Mucosa of descending colon (tissue), 3 donors: ENCODE data around the gene FILIP1. TPM values are rescaled to one million over a fixed set of nuclear protein-coding genes. Genes with fewer than 3 reads are reported as not detected.
"Not testable (repeated sequence)": the region's sequence is repeated elsewhere in the genome, so short reads cannot be mapped to it uniquely, and the experiment has no call there.

Source experiments
- ATAC-seq: fragments of 200-7000 bp; cut with Tn5 transposase; one replicate; pipeline ENCODE4 v1.9.1; 2020; ENCODE audit warnings: mild to moderate bottlenecking, moderate library complexity
- DNase-seq, 3 donors: peaks; one replicate each; pipeline ENCODE4 v3.0.0-alpha.2; 2020
- H3K36me3 ChIP-seq: fragments of 200-600 bp; one replicate; pipeline ENCODE4 v1.8.0; 2021; ENCODE audit warnings: low read depth, mild to moderate bottlenecking
- H3K4me1 ChIP-seq: fragments of 200-600 bp; one replicate; pipeline ENCODE4 v1.8.0; 2021; ENCODE audit warnings: low read depth, mild to moderate bottlenecking
- H3K4me3 ChIP-seq: fragments of 200-600 bp; one replicate; pipeline ENCODE4 v1.8.0; 2021; ENCODE audit warnings: mild to moderate bottlenecking
- H3K9me3 ChIP-seq: fragments of 200-600 bp; one replicate; pipeline ENCODE4 v1.8.0; 2021; ENCODE audit warnings: mild to moderate bottlenecking
- intact Hi-C, 2 donors: fragments of 100-400 bp; cut with DNase I in 1 of 2; cut with micrococcal nuclease in 1 of 2; formaldehyde crosslinking; loops; one replicate each; pipeline versions ENCODE4 v1.11.0 to v1.11.1; 2022; cut with DNase I, micrococcal nuclease
- total RNA-seq, 3 donors: library from RNA; stranded (reverse); fragmentation: NEBNext Ultra II Directional in 2 of 3; extraction: Animal tissue kit (Norgen Biotek cat#: 25700) in 2 of 3; gene quantifications; one replicate each; pipeline versions ENCODE4 v1.2.1 to v1.2.4, GENCODE V29; 2021 to 2023
- TF ChIP-seq, protein P1 (sequence below): fragments of 200-600 bp; IDR thresholded peaks from one replicate; pipeline ENCODE4 v1.8.0; 2022; ENCODE audit warnings: antibody characterized with exemption, mild to moderate bottlenecking
- donor health status: DM: no; HTN: no; CAD: no; lungs with moderate emphysema.
- donor health status: DM: no; HTN: no; CAD: no.
- donor health status: DM: no; HTN: yes; CAD: no.

FILIP1 gene
- total RNA-seq, 3 donors from 2014 or later = 1.0 to 49.8 (median 3.6) TPM

- intact Hi-C loops = no loop called here
- ATAC-seq = no peak
- TF ChIP-seq, protein P1, sequence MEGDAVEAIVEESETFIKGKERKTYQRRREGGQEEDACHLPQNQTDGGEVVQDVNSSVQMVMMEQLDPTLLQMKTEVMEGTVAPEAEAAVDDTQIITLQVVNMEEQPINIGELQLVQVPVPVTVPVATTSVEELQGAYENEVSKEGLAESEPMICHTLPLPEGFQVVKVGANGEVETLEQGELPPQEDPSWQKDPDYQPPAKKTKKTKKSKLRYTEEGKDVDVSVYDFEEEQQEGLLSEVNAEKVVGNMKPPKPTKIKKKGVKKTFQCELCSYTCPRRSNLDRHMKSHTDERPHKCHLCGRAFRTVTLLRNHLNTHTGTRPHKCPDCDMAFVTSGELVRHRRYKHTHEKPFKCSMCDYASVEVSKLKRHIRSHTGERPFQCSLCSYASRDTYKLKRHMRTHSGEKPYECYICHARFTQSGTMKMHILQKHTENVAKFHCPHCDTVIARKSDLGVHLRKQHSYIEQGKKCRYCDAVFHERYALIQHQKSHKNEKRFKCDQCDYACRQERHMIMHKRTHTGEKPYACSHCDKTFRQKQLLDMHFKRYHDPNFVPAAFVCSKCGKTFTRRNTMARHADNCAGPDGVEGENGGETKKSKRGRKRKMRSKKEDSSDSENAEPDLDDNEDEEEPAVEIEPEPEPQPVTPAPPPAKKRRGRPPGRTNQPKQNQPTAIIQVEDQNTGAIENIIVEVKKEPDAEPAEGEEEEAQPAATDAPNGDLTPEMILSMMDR = no peak
- no peak overlapping the region for H3K4me3 ChIP-seq
- H3K4me1 ChIP-seq = no peaks in the 10 kb centered on the region
- no peak for DNase-seq
- no peaks in the 10 kb centered on the region for H3K9me3 ChIP-seq
- H3K36me3 ChIP-seq = no peaks in the 10 kb centered on the region
These were observed 75.4 kb downstream of the FILIP1 start for GRCh38 chr6:75418233-75418632.

DNA sequence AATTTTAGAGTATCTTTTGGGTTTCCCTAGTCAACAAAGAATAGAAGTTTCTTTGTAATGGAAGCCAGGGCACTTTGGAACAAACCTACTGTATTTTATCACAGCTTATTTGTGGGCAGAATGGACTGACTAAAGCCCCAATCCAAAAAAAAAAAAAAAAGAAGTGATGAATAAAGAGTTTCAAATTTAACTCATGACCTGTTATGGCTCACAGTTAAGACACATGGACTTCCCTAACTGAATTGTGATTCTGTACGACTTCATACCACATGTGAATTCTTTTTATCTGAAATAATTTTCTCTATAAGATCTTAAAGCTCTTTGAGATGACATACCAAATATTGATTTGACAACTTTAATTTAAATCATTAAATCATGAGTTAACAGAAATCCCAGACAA, 77.2 kb downstream of the FILIP1 start:
- intact Hi-C loops = no loop called here
- Histone ChIP-seq H3K4me1 (no peaks in the 10 kb centered on the region), H3K36me3 (no peaks in the 10 kb centered on the region), H3K4me3 (no peak overlapping the region), H3K9me3 (no peaks in the 10 kb centered on the region)
- TF ChIP-seq, protein P1 = no peak
- no peak for ATAC-seq
- no peak for DNase-seq

GRCh38 chr6:75415804-75416203, 77.8 kb downstream of the FILIP1 start:
- H3K4me1 ChIP-seq = no peaks in the 10 kb centered on the region
- TF ChIP-seq, protein P1 = no peak
- DNase-seq = no peak
- H3K4me3 ChIP-seq = no peak overlapping the region
- no peak for ATAC-seq
- no peaks in the 10 kb centered on the region for H3K36me3 ChIP-seq
- intact Hi-C loops = no loop called here
- no peaks in the 10 kb centered on the region for H3K9me3 ChIP-seq

GRCh38 chr6:75414445-75415021, 79.1 kb downstream of the FILIP1 start:
- intact Hi-C loops = no loop called here
- Histone ChIP-seq H3K36me3 (no peaks in the 10 kb centered on the region), H3K4me1 (no peaks in the 10 kb centered on the region), H3K4me3 (no peak overlapping the region), H3K9me3 (no peaks in the 10 kb centered on the region)
- DNase-seq = no peak
- TF ChIP-seq, protein P1 = no peak
- no peak for ATAC-seq

GRCh38 chr6:75412969-75413662, 80.5 kb downstream of the FILIP1 start:
- no peaks in the 10 kb centered on the region for H3K9me3 ChIP-seq
- intact Hi-C loops = no loop called here
- DNase-seq (no peak), ATAC-seq (no peak)
- H3K4me1 ChIP-seq = no peaks in the 10 kb centered on the region
- H3K36me3 ChIP-seq = no peaks in the 10 kb centered on the region
- TF ChIP-seq, protein P1 = no peak
- no peak overlapping the region for H3K4me3 ChIP-seq

DNA sequence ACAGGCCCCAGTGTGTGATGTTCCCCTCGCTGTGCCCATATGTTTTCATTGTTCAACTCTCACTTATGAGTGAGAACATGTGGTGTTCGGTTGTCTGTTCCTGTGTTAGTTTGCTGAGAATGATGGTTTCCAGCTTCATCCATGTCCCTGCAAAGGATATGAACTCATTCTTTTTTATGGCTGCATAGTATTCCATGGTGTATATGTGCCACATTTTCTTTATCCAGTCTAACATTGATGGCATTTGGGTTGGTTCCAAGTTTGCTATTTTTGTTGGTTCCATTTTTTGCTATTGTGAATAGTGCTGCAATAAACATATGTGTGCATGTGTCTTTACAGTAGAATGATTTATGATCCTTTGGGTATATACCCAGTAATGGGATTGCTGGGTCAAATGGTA, 83.0 kb downstream of the FILIP1 start:
- ATAC-seq = not testable (repeated sequence)

More for the DNA sequence above, 83.0 kb downstream of the FILIP1 start:
- DNase-seq, intact Hi-C loops, H3K36me3 ChIP-seq, H3K4me1 ChIP-seq, H3K9me3 ChIP-seq, H3K4me3 ChIP-seq: not testable (repeated sequence)
